ENCODE results near the gene MAPRE2. TPM values are rescaled to one million over a fixed set of nuclear protein-coding genes. Genes with fewer than 3 reads are reported as not detected.
A peak's percentile ranks its signal among the peaks of the same experiment; 100 is the strongest.

The MAPRE2 gene
- total and polyA plus RNA-seq, 2 of the 13 experiments (the other 11 are each of a cell fraction or from before 2014, with no cell fraction given), result 34.5 to 67.9 TPM

DNA sequence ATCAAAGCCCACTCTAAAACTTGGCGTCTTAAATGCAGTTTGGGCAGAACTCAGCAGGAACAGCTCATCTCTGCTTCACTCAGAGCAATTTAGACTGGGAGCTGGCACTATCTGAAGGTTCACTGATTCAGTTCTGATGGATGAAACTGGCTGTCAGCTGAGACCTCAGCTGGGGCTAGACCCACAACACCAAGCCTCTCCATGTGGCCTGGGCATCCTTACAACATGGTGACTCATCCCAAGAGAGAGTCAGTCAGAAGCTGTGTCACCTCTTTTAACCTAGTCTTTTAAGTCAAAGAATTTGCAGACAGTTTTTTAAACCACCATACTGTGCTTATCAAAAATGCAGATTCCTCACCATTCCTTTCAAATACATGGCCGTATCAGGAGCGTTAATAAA is 137.0 kb downstream of the MAPRE2 start:
- FAIRE-seq, result no peak
- ATAC-seq, result no peak
- POLR2A ChIA-PET, result no interaction called here
- no peak overlapping the region for H3K9ac ChIP-seq (ENCODE audit: insufficient read depth, low read depth, low read length)
- BruUV-seq (replicated peaks), result no TSS peak
- peaks cover 34% of the 10 kb centered on the region for H3K4me1 ChIP-seq (ENCODE audit: insufficient read depth, low read length)
- no peaks in the 10 kb centered on the region; a peak in 1 of 5 replicates for H3K27me3 ChIP-seq (ENCODE audit: control insufficient read depth in 1 of 2, insufficient read depth in 2 of 2, low read length in 2 of 2)
- WGBS (ENCODE audit: low lambda C conversion rate), result 67% methylated on average over 3 of the region's 3 CpGs
- CTCF ChIA-PET (ENCODE audit: low intra/inter-chr PET ratio, low total read pairs), result no interaction called here
- no peak overlapping the region for H3K4me2 ChIP-seq (ENCODE audit: low read depth, low read length)
- H4K20me1 ChIP-seq (ENCODE audit: insufficient read depth, low read length), result no peaks in the 10 kb centered on the region
- H3K27ac ChIP-seq (ENCODE audit: extremely low read length, insufficient read depth, low read length), result no peak overlapping the region
- in situ Hi-C loops (cut with HindIII; ENCODE audit: extremely low pct_ligation_motif_present, low pct_unique_long_range_greater_than_20kb), result no loop called here
- peaks cover 5% of the 10 kb centered on the region for H3K9me3 ChIP-seq (ENCODE audit: low read length)
- no peak overlapping the region for H3K4me3 ChIP-seq (replicated peaks in 1 of 3; ENCODE audit: insufficient read depth in 1 of 3, low read depth in 2 of 3, low read length in 3 of 3)
- H3K36me3 ChIP-seq (replicated peaks in 1 of 2; ENCODE audit: control insufficient read depth in 1 of 2, insufficient read depth in 2 of 2, low read length in 2 of 2), result no peaks in the 10 kb centered on the region
- no peaks in the 10 kb centered on the region for H3K79me2 ChIP-seq (ENCODE audit: insufficient read depth, low read length)
- no peak overlapping the region for H2AFZ ChIP-seq (ENCODE audit: low read length)
- TF ChIP-seq HNRNPL (IDR thresholded peaks at IDR 0.05; ENCODE audit: low read depth, low read length) (no peak), ZNF644 (CRISPR knock-in tag; IDR thresholded peaks at IDR 0.05; ENCODE audit: low read depth) (peak; percentile 31; the same call in 1 of the 2 replicates), FOSL2 (CRISPR knock-in tag; IDR thresholded peaks at IDR 0.05) (peak; percentile 69)
- intact Hi-C loops (cut with micrococcal nuclease; ENCODE audit: unreplicated experiment), result loop anchor here (5.0 kb wide), 1 partner anchor 414 kb away; no protein-coding TSS in a partner anchor
- DNase-seq (ENCODE audit: low spot score), result no peak

DNA sequence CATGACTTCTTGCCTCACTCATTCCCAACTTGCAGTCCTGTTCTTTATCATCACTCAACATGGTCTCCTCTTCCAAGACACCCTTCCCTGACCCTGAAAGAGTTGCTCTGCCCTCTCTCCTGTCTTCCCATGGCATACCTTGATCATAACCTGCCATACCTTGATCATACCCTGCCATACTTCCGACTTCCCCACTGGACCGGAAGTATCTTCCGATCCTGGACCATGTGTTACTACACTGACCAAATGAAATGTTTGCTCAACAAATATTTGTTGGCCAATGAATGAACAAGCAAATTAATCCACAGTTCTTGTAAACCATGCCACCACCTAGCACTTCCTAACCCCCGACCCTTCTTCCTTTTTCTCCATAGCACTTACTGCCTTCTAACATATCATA is 138.7 kb downstream of the MAPRE2 start:
- in situ Hi-C loops (cut with HindIII; ENCODE audit: extremely low pct_ligation_motif_present, low pct_unique_long_range_greater_than_20kb) (no loop called here), intact Hi-C loops (cut with micrococcal nuclease; ENCODE audit: unreplicated experiment) (loop anchor here (5.0 kb wide), 1 partner anchor 412 kb away; no protein-coding TSS in a partner anchor)
- WGBS (ENCODE audit: low lambda C conversion rate), result 16% methylated on average over 4 of the region's 4 CpGs
- H3K9me3 ChIP-seq (ENCODE audit: low read length), result peaks cover 5% of the 10 kb centered on the region
- no peaks in the 10 kb centered on the region for H3K36me3 ChIP-seq (replicated peaks in 1 of 2; ENCODE audit: control insufficient read depth in 1 of 2, insufficient read depth in 2 of 2, low read length in 2 of 2)
- H3K9ac ChIP-seq (ENCODE audit: insufficient read depth, low read depth, low read length), result no peak overlapping the region
- peaks cover 18% of the 10 kb centered on the region for H3K4me1 ChIP-seq (ENCODE audit: insufficient read depth, low read length)
- POLR2A ChIA-PET, result interaction anchor here (0.7 kb wide), 1 partner anchor 9 kb away, joined by 3 read pairs; no protein-coding TSS in a partner anchor
- H3K4me2 ChIP-seq (ENCODE audit: low read depth, low read length), result peak overlapping the region; percentile 32
- BruUV-seq (replicated peaks), result no TSS peak
- no peak overlapping the region for H3K27ac ChIP-seq (ENCODE audit: extremely low read length, insufficient read depth, low read length)
- H3K27me3 ChIP-seq (ENCODE audit: control insufficient read depth in 1 of 2, insufficient read depth in 2 of 2, low read length in 2 of 2), result peaks cover 0 to 2% of the 10 kb centered on the region in 2 experiments; a peak in 1 of 5 replicates
- DNase-seq (ENCODE audit: low spot score) (no peak), ATAC-seq (no peak), FAIRE-seq (peak; percentile 53)
- CTCF ChIA-PET (ENCODE audit: low intra/inter-chr PET ratio, low total read pairs), result no interaction called here
- no peaks in the 10 kb centered on the region for H3K79me2 ChIP-seq (ENCODE audit: insufficient read depth, low read length)
- H3K4me3 ChIP-seq (replicated peaks in 1 of 3; ENCODE audit: insufficient read depth in 1 of 3, low read depth in 2 of 3, low read length in 3 of 3), result no peak overlapping the region
- peak overlapping the region; percentile 43 for H2AFZ ChIP-seq (ENCODE audit: low read length)
- 0 out of 2 replicates have a peak, but pooled peaks have one; percentile 34 for TF ChIP-seq ZNF644 (CRISPR knock-in tag; IDR thresholded peaks at IDR 0.05; ENCODE audit: low read depth)
- TF ChIP-seq GABPA (IDR thresholded peaks at IDR 0.05; ENCODE audit: low read depth, low read length), result peak; percentile 40
- peak; percentile 86 for TF ChIP-seq GABPA (CRISPR knock-in tag; IDR thresholded peaks at IDR 0.05; ENCODE audit: low read depth)
- TF ChIP-seq FOSL2 (CRISPR knock-in tag; IDR thresholded peaks at IDR 0.05), result 0 out of 2 replicates have a peak, but pooled peaks have one; percentile 12
- TF ChIP-seq ELF1 (CRISPR knock-in tag; IDR thresholded peaks at IDR 0.05), result peak; percentile 53
- peak; percentile 21; the same call in 1 of the 2 replicates for TF ChIP-seq NCOA2 (CRISPR knock-in tag; IDR thresholded peaks at IDR 0.05)
- no peak for TF ChIP-seq TCF7L2 (IDR thresholded peaks at IDR 0.05; ENCODE audit: low read depth, low read length)
- TF ChIP-seq POGZ (CRISPR knock-in tag; IDR thresholded peaks at IDR 0.05), result peak; percentile 56; the same call in 1 of the 2 replicates
- TF ChIP-seq HOMEZ (CRISPR knock-in tag; IDR thresholded peaks at IDR 0.05; ENCODE audit: low read depth), result peak; percentile 78; the same call in 1 of the 2 replicates
- TF ChIP-seq SAP130 (CRISPR knock-in tag; IDR thresholded peaks at IDR 0.05; ENCODE audit: low read depth), result 0 out of 2 replicates have a peak, but pooled peaks have one; percentile 13
- peak; percentile 67; the same call in 1 of the 2 replicates for TF ChIP-seq GABPB1 (CRISPR knock-in tag; IDR thresholded peaks at IDR 0.05)
- TF ChIP-seq HIC2 (CRISPR knock-in tag; IDR thresholded peaks at IDR 0.05; ENCODE audit: low read depth), result no peak
- no peak for TF ChIP-seq CENPX (CRISPR knock-in tag; IDR thresholded peaks at IDR 0.05)
- TF ChIP-seq ZMYM4 (CRISPR knock-in tag; IDR thresholded peaks at IDR 0.05), result peak; percentile 79
- TF ChIP-seq ETV5 (CRISPR knock-in tag; IDR thresholded peaks at IDR 0.05; ENCODE audit: borderline replicate concordance), result peak; percentile 71; the same call in 1 of the 2 replicates
- H4K20me1 ChIP-seq (ENCODE audit: insufficient read depth, low read length), result no peaks in the 10 kb centered on the region

All from HepG2 (cell line).